Stimulated activated CD8-positive, alpha-beta memory T cell treated with anti-CD3 and anti-CD28 coated beads, Interleukin-4, amount 100 ng/mL, for 48 hours (primary cell): ENCODE measurements around the gene KCTD13.
"Not testable (repeated sequence)": the region's sequence is repeated elsewhere in the genome, so short reads cannot be mapped to it uniquely, and the experiment has no call there.

ENCODE experiments used
- DNase-seq: peaks from one replicate; pipeline ENCODE4 v3.0.0-alpha.2; 2020

KCTD13 gene, protein sequence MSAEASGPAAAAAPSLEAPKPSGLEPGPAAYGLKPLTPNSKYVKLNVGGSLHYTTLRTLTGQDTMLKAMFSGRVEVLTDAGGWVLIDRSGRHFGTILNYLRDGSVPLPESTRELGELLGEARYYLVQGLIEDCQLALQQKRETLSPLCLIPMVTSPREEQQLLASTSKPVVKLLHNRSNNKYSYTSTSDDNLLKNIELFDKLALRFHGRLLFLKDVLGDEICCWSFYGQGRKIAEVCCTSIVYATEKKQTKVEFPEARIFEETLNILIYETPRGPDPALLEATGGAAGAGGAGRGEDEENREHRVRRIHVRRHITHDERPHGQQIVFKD

DNA sequence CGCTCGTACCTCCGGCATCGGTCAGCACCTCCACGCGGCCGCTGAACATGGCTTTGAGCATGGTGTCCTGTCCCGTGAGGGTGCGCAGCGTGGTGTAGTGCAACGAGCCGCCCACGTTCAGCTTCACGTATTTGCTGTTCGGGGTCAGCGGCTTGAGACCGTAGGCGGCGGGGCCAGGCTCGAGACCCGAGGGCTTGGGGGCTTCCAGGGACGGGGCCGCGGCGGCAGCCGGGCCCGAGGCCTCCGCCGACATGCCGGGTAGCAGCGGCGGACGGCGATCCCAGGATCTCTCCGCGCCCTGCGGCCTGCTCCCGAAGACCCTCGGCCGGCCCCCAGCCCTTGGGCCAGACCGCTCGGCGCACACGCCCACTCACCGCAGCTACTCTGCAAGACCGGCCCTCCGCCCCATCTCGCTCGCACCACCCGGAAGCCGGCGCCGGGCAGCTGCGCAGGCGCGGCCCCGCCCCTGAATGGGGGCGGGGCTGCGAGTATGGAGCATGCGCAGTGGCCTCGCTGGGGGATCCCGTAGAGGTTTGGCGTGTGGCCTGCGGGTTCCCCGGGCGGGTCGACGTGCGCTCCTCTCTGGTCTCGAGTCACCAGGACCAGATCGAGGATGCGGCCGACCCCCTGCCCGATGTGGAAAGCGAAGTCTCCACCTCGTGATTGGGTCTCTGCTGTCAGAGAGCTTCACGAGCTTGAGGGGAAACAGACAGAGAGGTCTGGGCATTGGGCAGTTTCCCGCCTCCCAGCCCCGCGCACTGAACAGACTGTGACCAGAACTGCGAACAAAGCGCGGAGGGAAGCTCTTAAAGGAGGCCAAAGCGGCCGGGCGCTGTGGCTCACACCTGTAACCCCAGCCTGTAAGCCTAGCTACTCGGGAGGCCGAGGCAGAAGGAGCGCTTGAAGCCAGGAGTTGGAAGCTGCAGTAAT is at the start of gene KCTD13:
KCTD13 (minus strand) TSS at position 446 of the 930 bp plus-strand sequence; CDS start at position 253, 193 bp downstream.
- DNase-seq = peak; percentile 92

DNA sequence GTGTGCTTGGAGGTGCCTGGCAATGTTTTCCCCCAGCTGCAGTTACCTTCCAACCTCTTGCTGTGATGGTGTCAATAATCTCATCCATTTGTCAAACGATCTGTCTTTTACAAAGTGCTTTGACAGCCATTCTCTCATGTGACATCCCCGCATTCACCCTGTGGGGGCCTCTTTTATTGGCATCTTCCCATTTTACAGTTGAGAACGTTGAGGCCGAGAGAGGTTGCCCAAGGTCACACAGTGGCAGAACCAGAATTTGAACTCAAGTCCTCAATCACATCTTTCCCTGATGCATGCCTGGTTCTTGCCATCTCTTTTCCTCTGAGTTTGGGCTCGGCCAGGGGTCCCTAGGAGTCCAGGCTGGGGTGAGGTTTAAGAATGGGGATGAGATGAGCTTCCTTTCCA is 49.1 kb upstream of the KCTD13 start:
- no peak for DNase-seq

DNA sequence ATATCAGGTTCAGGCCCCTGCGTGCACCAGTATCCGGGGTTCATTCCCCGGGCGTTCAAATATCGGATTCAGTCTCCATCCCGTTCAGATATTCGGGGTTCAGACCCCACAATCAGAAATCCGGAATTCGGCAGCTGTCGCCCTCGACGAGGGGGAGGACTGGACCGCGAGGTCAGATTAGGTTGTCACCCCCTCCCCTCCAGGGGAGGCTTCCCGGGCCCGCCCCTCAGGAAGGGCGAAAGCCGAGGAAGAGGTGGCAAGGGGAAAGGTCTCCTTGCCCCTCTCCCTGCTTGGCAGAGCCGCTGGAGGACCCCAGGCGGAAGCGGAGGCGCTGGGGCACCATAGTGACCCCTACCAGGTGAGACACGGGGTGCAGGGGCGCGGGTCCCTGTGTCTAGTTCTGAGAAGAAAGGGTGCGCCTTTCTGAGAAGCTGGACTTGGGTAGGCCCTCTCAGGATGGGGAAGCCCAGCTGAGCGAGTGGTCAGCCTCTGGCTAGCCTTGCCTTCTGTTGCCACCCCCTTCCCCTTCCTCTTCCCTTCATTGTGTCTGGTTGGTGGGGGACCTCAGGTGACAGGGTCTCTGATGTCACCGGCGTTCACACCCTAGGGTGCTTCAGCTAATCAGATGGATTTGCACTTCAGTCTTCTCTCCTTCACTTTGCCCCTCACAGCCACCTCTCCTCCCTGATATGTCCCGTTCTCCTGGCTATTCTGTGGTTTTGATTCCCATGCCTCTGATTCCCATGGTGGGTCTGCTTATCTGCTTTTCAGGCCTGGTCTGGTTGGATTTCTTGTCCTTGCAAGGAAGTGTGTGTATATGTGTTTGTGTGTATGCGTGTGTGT is 48.5 kb upstream of the KCTD13 start:
- peak; percentile 34 for DNase-seq

DNA sequence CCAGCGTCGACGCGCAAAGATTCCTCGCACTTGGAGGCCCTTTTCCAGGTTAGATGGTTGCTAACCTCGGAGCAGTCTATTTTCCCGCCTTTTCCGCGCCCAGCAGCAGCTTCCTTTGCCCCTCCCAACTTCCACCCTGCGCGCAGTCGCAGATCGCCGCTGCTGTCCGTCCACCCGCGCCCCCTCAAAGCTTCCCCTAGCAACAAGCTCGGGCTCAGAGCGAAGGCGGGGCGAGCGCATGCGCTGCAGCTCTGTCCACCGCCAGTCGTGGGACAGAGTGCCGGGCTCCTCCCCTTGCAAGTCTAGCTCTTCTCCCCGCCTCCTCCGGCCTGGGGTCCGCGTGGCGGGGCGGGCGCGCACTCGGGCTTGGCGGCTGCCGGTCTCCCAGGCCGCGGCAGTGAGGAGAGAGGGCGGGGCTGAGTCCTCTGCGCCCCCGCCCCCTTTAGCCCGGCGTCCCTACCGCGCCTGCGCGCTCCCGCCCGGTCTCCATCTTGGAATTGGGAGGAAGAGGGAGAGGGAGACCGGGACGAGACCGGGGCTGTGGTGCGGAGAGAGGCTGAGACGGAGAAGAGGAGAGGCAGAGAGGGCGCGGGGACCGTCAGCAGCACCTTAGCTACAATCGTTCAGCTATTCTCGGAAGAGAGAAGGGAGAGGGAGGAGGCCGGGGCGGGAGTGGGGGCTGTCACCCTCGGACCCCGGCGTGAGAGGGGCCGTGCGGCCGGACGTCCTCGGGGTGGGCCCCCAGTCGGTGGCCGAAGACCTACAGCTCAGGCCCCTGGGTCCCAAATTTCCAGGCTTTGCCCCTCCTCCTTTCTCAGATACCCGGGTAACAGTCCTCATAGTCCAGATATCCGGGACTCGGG is 47.6 kb upstream of the KCTD13 start, which contains the start of gene TAOK2:
TAOK2 (plus strand) TSS at position 485 of the 863 bp plus-strand sequence. CDS start 3,905 bp downstream, outside the sequence.
- DNase-seq = peak; percentile 97

DNA sequence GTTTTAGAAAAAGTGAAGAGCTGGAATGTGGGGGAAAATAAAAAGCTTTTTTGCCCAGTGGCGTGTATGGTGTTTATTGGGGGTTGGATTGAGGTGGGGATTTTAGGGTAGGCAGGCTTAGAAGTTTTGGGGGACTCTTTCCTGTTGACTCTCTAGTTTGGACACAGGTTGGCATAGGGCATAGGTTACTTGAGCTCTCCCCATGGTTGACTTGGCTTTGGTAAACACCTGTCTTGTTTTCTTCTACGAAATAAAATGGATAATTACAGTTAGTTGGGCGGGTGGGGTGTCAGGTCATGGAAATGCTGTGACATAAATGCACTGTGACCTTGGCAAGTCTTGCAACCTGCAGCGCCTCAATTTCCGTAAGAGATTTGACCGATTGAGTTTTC is 47.0 kb upstream of the KCTD13 start:
- no peak for DNase-seq

DNA sequence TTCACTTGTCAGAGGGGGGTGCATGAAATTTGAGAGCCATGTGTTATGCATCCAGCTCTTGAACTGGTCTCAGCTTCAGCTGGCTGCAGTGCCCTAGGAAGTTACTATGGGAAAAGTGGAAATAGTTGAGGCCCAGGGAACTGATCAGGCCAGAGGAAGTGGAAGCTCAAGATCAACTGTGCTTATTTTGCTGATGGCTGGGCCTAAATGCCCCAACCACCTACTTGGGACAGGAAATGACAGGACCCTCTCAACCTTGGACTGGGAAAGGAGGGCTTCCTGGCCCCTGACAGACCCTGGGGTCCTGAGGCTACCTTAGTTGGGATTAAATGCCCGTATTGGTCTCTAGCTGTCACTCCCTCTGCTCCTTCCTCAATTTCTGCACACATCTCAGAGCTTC is 46.5 kb upstream of the KCTD13 start:
- DNase-seq = no peak

DNA sequence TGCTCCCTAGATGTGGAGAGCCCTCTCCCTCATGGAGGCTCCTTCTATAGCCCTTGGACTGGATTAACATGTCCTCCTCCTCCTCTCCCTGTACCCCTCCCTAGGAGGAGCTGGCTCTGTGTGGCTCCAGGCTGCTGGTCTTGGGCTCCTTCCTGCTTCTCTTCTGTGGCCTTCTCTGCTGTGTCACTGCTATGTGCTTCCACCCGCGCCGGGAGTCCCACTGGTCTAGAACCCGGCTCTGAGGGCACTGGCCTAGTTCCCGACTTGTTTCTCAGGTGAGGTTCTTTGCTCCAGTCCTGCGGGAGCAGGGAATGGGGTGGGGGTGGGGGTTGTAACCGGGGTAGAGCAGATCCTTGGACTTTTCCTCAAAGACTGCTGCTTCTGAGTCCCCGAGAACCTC is 45.3 kb upstream of the KCTD13 start:
- DNase-seq = no peak

DNA sequence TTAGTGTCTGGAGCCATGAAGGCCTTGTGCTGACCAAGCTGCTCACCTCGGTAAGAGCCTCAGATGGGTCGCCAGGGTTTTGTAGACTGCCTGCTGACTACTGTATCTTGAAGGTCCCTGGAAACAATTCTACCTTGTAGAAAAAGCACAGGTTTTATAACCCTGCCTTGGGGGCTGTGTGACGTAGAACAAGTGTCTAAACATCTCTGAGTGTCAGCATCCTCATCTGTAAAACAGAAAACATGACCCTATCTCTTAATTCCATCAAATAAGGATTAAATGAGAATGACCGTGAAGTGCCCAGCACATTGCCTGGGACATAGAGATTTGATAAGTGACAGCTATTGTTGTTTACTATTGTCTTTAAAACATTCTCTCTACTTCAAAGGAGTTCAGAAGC is 42.2 kb upstream of the KCTD13 start:
- DNase-seq = no peak

DNA sequence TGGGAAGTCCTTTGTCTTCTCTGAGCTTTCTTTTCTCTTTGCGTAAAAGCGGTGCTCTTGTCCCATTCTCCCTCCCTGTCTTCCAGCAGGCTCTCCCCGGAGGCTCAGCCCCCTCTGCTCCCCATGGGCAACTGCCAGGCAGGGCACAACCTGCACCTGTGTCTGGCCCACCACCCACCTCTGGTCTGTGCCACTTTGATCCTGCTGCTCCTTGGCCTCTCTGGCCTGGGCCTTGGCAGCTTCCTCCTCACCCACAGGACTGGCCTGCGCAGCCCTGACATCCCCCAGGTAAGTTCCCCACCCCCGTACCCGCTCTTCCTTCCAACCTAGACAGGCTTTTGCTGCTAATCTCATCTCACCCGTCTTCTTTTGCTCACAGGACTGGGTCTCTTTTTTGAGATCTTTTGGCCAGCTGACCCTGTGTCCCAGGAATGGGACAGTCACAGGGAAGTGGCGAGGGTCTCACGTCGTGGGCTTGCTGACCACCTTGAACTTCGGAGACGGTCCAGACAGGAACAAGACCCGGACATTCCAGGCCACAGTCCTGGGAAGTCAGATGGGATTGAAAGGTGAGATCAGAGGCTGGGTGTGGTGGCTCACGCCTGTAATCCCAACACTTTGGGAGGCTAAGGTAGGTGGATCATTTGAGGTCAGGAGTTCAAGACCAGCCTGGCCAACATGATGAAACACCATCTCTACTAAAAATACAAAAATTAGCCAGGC is 37.2 kb upstream of the KCTD13 start:
- no peak for DNase-seq

DNA sequence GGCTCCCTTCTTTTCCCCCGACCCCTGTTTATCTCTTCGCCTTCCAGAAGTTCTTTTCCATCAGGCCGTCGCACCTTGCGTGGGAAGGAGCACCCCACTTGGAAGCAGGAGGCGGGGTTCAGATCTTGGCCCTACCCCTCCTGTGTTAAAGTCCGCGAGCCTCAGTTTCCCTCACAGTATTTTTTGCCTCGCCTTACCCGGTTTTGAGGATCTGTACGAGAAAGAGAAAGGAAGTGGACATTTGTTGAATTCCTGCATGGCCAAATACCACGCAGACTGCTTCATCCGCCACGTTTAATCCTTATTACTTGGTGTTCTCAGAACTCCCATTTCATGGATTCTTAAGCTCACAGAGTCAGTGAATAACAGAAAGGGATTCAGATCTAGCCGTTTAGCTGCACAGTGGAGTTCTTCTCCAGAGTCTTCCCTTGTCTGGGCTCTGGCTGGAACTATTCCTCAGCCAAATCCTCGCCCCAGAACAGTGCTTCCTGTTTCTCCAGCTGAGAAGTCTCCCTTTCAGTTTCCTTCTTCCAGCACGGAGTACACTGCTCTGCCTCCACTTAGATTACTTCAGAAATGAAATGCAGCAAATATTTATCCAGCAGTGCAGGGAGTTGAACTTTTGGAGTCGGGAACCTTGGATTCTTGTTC is 36.4 kb upstream of the KCTD13 start:
- DNase-seq = no peak

DNA sequence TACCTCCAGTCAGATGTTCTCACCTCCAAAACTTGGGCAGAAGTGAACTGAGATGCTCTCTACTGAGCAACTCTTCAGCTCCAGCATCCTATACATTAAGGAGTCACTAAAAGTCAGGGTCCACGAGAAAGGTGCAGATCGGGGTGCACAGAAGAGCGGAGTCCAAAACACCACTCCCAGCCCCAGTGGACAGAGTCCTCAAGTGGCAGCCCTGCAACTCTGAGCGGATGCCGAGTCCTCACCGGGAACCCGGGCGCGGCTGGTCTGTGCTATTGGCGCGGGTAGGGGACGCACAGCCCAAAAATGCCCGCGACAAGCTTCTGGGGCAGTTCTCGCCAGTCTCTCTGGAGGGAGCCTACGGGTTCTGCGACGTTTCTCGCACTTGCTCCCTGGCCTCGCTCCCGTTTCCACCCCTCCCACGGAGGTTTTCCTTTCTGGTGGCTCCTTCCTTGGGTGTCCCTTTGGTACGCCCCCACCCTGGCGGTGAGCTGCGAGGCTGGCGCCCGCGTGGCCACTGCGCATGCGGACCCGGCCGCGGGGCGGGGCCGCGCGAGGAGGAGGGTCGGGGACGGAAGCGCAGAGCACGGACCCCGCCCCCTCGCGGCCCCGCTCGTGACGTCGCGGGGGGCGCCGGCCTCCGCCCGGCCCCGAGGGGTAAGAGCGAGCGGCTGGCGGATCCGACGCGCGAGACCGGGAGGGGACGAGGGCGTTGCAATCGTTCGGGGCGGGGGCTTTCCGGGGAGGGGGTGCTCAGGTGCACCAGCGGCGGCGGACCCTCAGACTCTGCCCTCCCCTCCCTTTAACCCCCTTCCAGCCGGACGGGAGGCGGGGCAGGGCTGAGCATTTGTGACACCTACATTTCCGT is 35.7 kb upstream of the KCTD13 start, which contains the start of gene TMEM219:
TMEM219 (plus strand) TSS at position 601 of the 865 bp plus-strand sequence. CDS start 1,065 bp downstream, outside the sequence.
- DNase-seq = peak; percentile 95

DNA sequence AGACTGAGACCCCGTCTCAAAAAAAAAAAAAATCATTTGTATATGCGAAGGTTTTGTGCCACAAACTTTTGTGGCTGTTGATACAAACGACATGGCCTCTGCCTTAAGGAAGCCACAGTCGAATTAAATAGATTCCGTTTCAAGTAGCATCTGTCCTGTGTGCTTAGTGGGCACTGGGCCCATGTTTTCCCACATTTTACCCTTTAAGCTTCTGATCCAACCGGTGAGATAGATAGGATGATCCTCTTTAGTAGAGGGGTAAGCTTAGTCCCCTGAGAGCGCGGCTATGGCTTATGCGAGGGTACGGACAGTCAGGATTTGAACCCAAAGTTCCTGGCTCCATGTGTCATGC is 35.1 kb upstream of the KCTD13 start:
- no peak for DNase-seq

DNA sequence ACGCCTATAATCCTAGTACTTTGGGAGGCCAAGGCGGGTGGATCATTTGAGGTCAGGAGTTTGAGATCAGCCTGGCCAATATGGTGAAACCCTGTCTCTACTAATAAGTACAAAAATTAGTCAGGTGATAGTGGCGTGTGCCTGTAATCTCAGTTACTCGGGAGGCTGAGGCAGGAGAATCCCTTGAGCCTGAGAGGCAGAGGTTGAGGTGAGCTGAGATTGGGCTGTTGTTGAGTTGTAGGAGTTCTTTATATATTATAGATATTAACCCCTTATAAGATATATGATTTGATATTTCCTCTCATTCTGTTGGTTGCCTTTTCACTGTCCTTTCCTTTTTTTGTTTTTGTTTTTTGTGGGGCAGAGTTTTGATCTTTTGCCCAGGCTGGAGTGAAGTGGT is 33.8 kb upstream of the KCTD13 start:
- not testable (repeated sequence) for DNase-seq

DNA sequence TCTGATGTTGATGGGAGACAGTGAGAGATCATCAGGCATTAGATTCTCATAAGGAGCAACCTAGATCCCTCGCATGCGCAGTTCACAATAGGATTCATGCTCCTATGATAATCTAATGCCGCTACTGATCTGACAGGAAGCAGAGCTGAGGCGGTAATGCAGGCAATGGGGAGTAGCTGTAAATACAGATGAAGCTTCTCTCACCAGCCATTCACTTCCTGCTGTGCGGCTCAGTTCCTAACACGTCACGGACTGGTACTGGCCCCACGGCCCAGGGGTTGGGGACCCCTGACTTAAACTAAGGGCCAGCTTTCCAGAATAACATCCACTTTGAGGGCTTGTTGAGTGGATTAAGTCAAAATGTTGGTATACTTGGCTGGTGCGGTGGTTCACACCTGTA is 33.3 kb upstream of the KCTD13 start:
- no peak for DNase-seq

DNA sequence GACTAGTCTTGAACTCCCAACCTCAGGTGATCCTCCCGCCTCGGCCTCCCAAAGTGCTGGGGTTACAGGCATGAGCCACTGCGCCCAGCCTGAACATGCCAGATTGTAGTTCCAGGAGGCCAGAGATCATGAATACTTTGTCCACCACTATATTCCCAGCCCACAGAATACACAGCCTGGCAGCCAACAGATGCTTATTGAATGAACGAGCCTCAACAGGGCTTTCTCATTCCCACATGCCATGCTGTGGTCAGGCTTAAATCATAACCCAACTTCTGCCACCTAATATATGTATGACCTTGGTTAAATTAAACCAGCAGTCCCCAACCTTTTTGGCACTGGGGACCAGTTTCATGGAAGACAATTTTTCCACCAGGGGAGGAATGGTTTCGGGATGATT is 32.7 kb upstream of the KCTD13 start:
- DNase-seq = no peak

DNA sequence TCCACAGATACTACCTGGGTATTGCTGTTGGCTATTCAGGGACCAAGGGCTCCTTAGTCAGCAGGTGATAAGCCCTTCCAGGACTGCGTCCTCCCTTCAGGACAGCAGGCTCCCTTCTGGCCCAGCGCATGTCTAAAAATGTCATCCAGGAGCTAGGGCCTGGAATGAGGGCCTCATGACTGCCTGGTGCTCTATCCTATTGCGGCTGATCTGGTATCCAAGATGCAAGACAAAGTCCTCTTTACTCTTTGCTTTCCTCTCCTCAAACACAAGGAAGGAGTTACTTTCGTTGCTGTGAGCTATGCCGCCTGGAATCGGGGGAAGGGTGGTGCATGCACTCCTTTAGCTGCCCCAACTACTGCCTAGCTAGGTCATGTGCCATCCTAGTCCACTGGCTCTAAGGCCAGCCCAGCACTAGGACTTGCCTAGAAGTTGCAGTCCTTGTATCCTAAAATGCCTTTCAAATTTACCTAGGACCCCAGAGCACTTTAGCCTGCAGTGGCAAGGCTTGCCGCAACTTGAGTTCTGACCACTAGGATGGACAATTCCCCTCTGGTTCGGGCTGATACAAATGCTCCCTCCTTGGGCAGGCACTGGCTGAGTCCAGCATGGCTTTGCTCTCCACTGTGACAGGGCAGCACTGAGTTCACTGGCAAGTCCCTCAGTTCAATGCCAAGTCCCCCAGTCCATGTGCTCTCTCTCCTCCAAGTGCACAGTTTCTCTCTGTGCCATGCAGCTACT is 25.8 kb upstream of the KCTD13 start:
- no peak for DNase-seq

DNA sequence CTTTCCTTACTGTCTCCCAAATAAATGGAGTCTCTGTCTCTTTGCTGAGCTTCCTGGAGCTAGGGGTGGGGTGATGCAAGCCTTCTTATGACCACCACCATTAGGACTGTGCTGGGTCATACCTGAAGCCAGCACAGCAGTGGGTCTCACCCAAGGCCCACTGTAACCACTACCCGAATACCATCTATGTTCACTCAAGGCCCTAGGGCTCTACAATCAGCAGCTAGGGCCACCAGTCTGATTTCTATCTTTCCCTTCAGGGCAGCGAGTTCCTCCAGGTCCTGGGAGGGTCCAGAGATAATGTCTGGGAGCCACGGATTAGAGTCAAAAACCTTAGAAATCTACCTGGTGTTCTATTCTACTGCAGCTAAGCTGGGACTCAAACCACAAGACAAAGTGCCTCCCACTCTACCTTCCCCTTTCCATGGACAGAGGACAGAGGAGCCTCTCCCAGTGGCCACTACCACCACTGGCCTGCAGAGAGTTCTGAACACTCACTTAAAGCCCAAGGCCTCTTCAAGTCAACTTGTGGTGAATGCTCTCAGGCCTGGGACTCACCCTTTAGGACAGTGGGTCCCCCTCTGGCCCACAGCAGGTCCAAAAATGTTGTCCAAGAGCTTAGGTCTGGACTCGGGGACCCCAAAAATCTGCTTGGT is 24.9 kb upstream of the KCTD13 start:
- DNase-seq = no peak

DNA sequence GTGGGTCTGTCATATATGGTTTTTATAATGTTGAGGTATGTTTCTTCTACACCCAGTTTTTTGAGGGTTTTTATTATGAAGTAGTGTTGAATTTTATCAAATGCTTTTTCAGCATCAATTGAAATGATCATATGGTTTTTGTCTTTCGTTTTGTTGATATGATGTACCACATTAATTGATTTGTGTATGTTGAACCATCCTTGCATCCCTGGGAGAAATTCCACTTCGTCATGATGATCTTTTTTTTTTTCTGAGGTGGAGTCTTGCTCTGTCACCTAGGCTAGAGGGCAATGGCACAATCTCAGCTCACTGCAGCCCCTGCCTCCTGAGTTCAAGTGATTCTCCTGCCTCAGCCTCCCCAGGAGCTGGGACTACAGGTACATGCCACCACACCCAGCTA is 21.9 kb upstream of the KCTD13 start:
- no peak for DNase-seq
